Keratinocyte (primary cell): ENCODE data around the gene TMEM123. TPM values are rescaled to one million over a fixed set of nuclear protein-coding genes. Genes with fewer than 3 reads are reported as not detected.

Experiments
- DNase-seq: peaks from one replicate; pipeline ENCODE4 v3.0.0-alpha.2; 2011; ENCODE audit warnings: low read depth, missing footprints, low spot score
- FAIRE-seq: peaks from 2 replicates; lab custom pipeline; 2011; peaks lifted over from hg19 to GRCh38; lab: Jason Lieb, UNC
- H2AFZ ChIP-seq: 2 replicates; pipeline ENCODE4 v1.6.0; 2012; ENCODE audit warnings: low read length, control low read depth, inconsistent platforms; ENCODE audit not compliant: control insufficient read depth
- H3K27ac ChIP-seq: 2 replicates; pipeline ENCODE4 v1.5.1; 2011; ENCODE audit warnings: low read length; ENCODE audit not compliant: control insufficient read depth, insufficient read depth
- H3K27me3 ChIP-seq: 3 replicates; pipeline ENCODE4 v1.6.0; 2011; ENCODE audit warnings: low read length; ENCODE audit not compliant: control insufficient read depth, insufficient read depth; ENCODE audit errors: extremely low read depth
- H3K36me3 ChIP-seq, 2 experiments: 2 replicates in 1 of 2; 3 replicates in 1 of 2; pipeline ENCODE4 v1.5.1; 2011; ENCODE audit warnings: low read length in 2 of 2, mild to moderate bottlenecking in 1 of 2; ENCODE audit not compliant: control insufficient read depth in 2 of 2, insufficient read depth in 2 of 2; ENCODE audit errors: extremely low read depth in 1 of 2
- H3K4me1 ChIP-seq: 3 replicates; pipeline ENCODE4 v1.5.1; 2011; ENCODE audit warnings: low read length; ENCODE audit not compliant: control insufficient read depth, insufficient read depth; ENCODE audit errors: extremely low read depth
- H3K4me2 ChIP-seq: 3 replicates; pipeline ENCODE4 v1.6.0; 2011; ENCODE audit warnings: low read depth, low read length; ENCODE audit not compliant: control insufficient read depth, insufficient read depth; ENCODE audit errors: extremely low read depth
- H3K4me3 ChIP-seq, 3 experiments: fragments of 200-600 bp in 1 of 3; sonication (generic) in 1 of 3; 2 replicates in 2 of 3; 3 replicates in 1 of 3; pipeline ENCODE4 v1.5.1; 2011 to 2016; ENCODE audit warnings: low read length in 3 of 3, mild to moderate bottlenecking in 3 of 3, control low read depth in 2 of 3, inconsistent platforms in 1 of 3, low read depth in 1 of 3, mixed read lengths in 1 of 3, mixed run types in 1 of 3, moderate library complexity in 1 of 3; ENCODE audit not compliant: control insufficient read depth in 2 of 3, insufficient read depth in 2 of 3; ENCODE audit errors: extremely low read depth in 1 of 3
- H3K79me2 ChIP-seq: 2 replicates; pipeline ENCODE4 v1.6.0; 2012; ENCODE audit warnings: low read length; ENCODE audit not compliant: control insufficient read depth, insufficient read depth
- H3K9ac ChIP-seq: 3 replicates; pipeline ENCODE4 v1.6.0; 2011; ENCODE audit warnings: low read length; ENCODE audit not compliant: control insufficient read depth, insufficient read depth; ENCODE audit errors: extremely low read depth
- H3K9me1 ChIP-seq: 3 replicates; pipeline ENCODE4 v1.6.0; 2011; ENCODE audit warnings: low read length; ENCODE audit not compliant: control insufficient read depth, insufficient read depth; ENCODE audit errors: extremely low read depth
- H3K9me3 ChIP-seq: 2 replicates; pipeline ENCODE4 v1.5.1; 2012; ENCODE audit warnings: low read depth, low read length; ENCODE audit not compliant: control insufficient read depth
- H4K20me1 ChIP-seq: 3 replicates; pipeline ENCODE4 v1.6.0; 2011; ENCODE audit warnings: low read length; ENCODE audit not compliant: control insufficient read depth, insufficient read depth; ENCODE audit errors: extremely low read depth
- CTCF ChIP-seq, 3 experiments: IDR thresholded peaks in 1 of 3; conservative IDR thresholded peaks in 1 of 3; optimal IDR thresholded peaks in 1 of 3; 2 replicates in 2 of 3; 3 replicates in 1 of 3; pipeline versions ENCODE3 to v1.5.1; 2011; ENCODE audit warnings: low read length in 3 of 3, mild to moderate bottlenecking in 3 of 3, moderate library complexity in 2 of 3, control low read depth in 1 of 3, inconsistent platforms in 1 of 3; ENCODE audit not compliant: insufficient read depth in 2 of 3; ENCODE audit errors: extremely low read depth in 1 of 3
- EZH2 ChIP-seq: IDR thresholded peaks from one replicate; pipeline ENCODE4 v1.6.1; 2012; ENCODE audit warnings: inconsistent platforms, mild to moderate bottlenecking, low read length, moderate library complexity
- dilution Hi-C: fragments of 300-500 bp; cut with MboI; formaldehyde crosslinking; loops from one replicate; pipeline ENCODE4 v1.7.0; 2020; ENCODE audit warnings: low sequenced_read_pairs; ENCODE audit not compliant: extremely low pct_ligation_motif_present
- polyA plus RNA-seq, 5 experiments: library from polyadenylated mRNA; depleted of rRNA in 3 of 5; stranded (reverse) in 3 of 5; stranded (forward) in 1 of 5; unstranded in 1 of 5; fragments of >200 nt; gene quantifications; 1 replicate in 1 of 5; 2 replicates in 3 of 5; 3 replicates in 1 of 5; pipeline versions ENCODE4 v1.2.1 to v1.2.3, GENCODE V29; 2011 to 2012; ENCODE audit warnings: missing spikeins in 2 of 5, low read depth in 1 of 5, low replicate concordance in 1 of 5

Gene TMEM123
- polyA plus RNA-seq, 1 donor (not counting 4 experiments of a cell fraction or from before 2014, with no cell fraction given) = 408 TPM

- H3K4me3 ChIP-seq = no peak overlapping the region
- TF ChIP-seq EZH2 (no peak), CTCF (optimal IDR thresholded peaks at IDR 0.05 in 1 of 3, IDR thresholded peaks at IDR 0.05 in 1 of 3, conservative IDR thresholded peaks at IDR 0.05 in 1 of 3; ENCODE audit: extremely low read depth in 1 of 3, insufficient read depth in 2 of 3, low read length in 3 of 3) (no peak)
- no peaks in the 10 kb centered on the region for H3K9me3 ChIP-seq
- no peaks in the 10 kb centered on the region for H4K20me1 ChIP-seq
- H3K4me2 ChIP-seq = no peak overlapping the region
- FAIRE-seq (no peak), DNase-seq (no peak)
- H3K9ac ChIP-seq = no peak overlapping the region
- peaks cover 69% of the 10 kb centered on the region for H3K79me2 ChIP-seq
- dilution Hi-C loops = no loop called here
- no peak overlapping the region for H3K27ac ChIP-seq
- peaks cover 12% of the 10 kb centered on the region for H3K4me1 ChIP-seq
- peaks cover 1 to 4% of the 10 kb centered on the region in 2 experiments for H3K36me3 ChIP-seq
- H2AFZ ChIP-seq = no peak overlapping the region
- no peaks in the 10 kb centered on the region for H3K27me3 ChIP-seq
- peaks cover 3% of the 10 kb centered on the region for H3K9me1 ChIP-seq
These were observed 31.3 kb downstream of the TMEM123 start for GRCh38 chr11:102421261-102421660.

GRCh38 chr11:102420547-102420946 lies 32.0 kb downstream of the TMEM123 start:
- peaks cover 70% of the 10 kb centered on the region for H3K79me2 ChIP-seq

More at GRCh38 chr11:102420547-102420946, 32.0 kb downstream of the TMEM123 start:
- no peak overlapping the region for H3K9ac ChIP-seq
- H3K36me3 ChIP-seq = peaks cover 1 to 4% of the 10 kb centered on the region in 2 experiments
- H3K27me3 ChIP-seq = no peaks in the 10 kb centered on the region
- no peak overlapping the region for H3K4me3 ChIP-seq
- DNase-seq (no peak), FAIRE-seq (no peak)
- no peak overlapping the region for H3K27ac ChIP-seq
- TF ChIP-seq CTCF (optimal IDR thresholded peaks at IDR 0.05 in 1 of 3, IDR thresholded peaks at IDR 0.05 in 1 of 3, conservative IDR thresholded peaks at IDR 0.05 in 1 of 3; ENCODE audit: extremely low read depth in 1 of 3, insufficient read depth in 2 of 3, low read length in 3 of 3) = no peak
- no peak for TF ChIP-seq EZH2
- H4K20me1 ChIP-seq = no peaks in the 10 kb centered on the region
- H3K4me1 ChIP-seq = peaks cover 12% of the 10 kb centered on the region
- no peak overlapping the region for H3K4me2 ChIP-seq
- dilution Hi-C loops = no loop called here
- peaks cover 3% of the 10 kb centered on the region for H3K9me1 ChIP-seq
- H2AFZ ChIP-seq = no peak overlapping the region
- H3K9me3 ChIP-seq = no peaks in the 10 kb centered on the region
